Thoracic aorta (tissue), 2 donors: ENCODE measurements around the gene SLC18A2. TPM values are rescaled to one million over a fixed set of nuclear protein-coding genes. Genes with fewer than 3 reads are reported as not detected.

Experiments
- ATAC-seq: fragments of 150-250 bp; one replicate; pipeline ENCODE4 v1.8.0; 2017; ENCODE audit warnings: low read depth; ENCODE audit not compliant: insufficient number of reproducible peaks, low FRiP score
- DNase-seq: peaks from one replicate; pipeline ENCODE4 v3.0.0-alpha.2; 2020; ENCODE audit warnings: low spot score
- H3K27ac ChIP-seq, 2 donors: fragments of 200-600 bp; sonication (generic); 1 replicate in 1 of 2; 2 replicates in 1 of 2; pipeline ENCODE4 v1.5.1; 2016; ENCODE audit warnings: mild to moderate bottlenecking in 2 of 2, moderate library complexity in 2 of 2
- H3K27me3 ChIP-seq: fragments of 200-600 bp; sonication (generic); replicated peaks from 2 replicates; pipeline ENCODE4 v1.6.0; 2016; ENCODE audit warnings: mild to moderate bottlenecking; ENCODE audit not compliant: insufficient read depth
- H3K36me3 ChIP-seq: fragments of 200-600 bp; sonication (generic); one replicate; pipeline ENCODE4 v1.5.1; 2016
- H3K4me1 ChIP-seq, 2 donors: fragments of 200-600 bp; sonication (generic); 1 replicate in 1 of 2; 2 replicates in 1 of 2; pipeline versions ENCODE4 v1.5.1 to v1.6.0; 2016; ENCODE audit warnings: low read depth in 2 of 2, mild to moderate bottlenecking in 1 of 2; ENCODE audit not compliant: control insufficient read depth in 1 of 2
- H3K4me3 ChIP-seq: fragments of 200-600 bp; sonication (generic); 2 replicates; pipeline ENCODE4 v1.5.1; 2016; ENCODE audit warnings: mild to moderate bottlenecking
- H3K9me3 ChIP-seq: fragments of 200-600 bp; sonication (generic); 2 replicates; pipeline ENCODE4 v1.5.1; 2016
- CTCF ChIP-seq: fragments of 200-600 bp; sonication (generic); IDR thresholded peaks from one replicate; pipeline ENCODE4 v1.5.1; 2019; ENCODE audit warnings: antibody characterized with exemption
- total RNA-seq, 2 donors: library from RNA; depleted of rRNA; stranded (reverse); fragments of >200 nt; gene quantifications; one replicate each; pipeline versions ENCODE4 v1.1.0 to v1.2.3, GENCODE V29; 2016

The SLC18A2 gene
- total RNA-seq, 2 donors from 2014 or later = 0.35 to 1.8 TPM

GRCh38 chr10:117254338-117254737 is 13.4 kb downstream of the SLC18A2 start:
- TF ChIP-seq CTCF = no peak
- Histone ChIP-seq H3K27ac (no peak overlapping the region), H3K9me3 (no peaks in the 10 kb centered on the region), H3K36me3 (no peaks in the 10 kb centered on the region), H3K4me1 (no peaks in the 10 kb centered on the region), H3K4me3 (no peak overlapping the region), H3K27me3 (no peaks in the 10 kb centered on the region)
- ATAC-seq (no peak), DNase-seq (no peak)

GRCh38 chr10:117254774-117255735 is 14.1 kb downstream of the SLC18A2 start:
- H3K27me3 ChIP-seq = no peaks in the 10 kb centered on the region
- ATAC-seq (no peak), DNase-seq (no peak)
- no peaks in the 10 kb centered on the region for H3K4me1 ChIP-seq
- no peak for TF ChIP-seq CTCF
- H3K36me3 ChIP-seq = no peaks in the 10 kb centered on the region
- no peaks in the 10 kb centered on the region for H3K9me3 ChIP-seq
- H3K4me3 ChIP-seq = no peak overlapping the region
- H3K27ac ChIP-seq = no peak overlapping the region

- no peak for TF ChIP-seq CTCF
- Histone ChIP-seq H3K9me3 (no peaks in the 10 kb centered on the region), H3K27ac (no peak overlapping the region), H3K27me3 (no peaks in the 10 kb centered on the region), H3K4me3 (no peak overlapping the region), H3K36me3 (no peaks in the 10 kb centered on the region), H3K4me1 (no peaks in the 10 kb centered on the region)
- DNase-seq (no peak), ATAC-seq (no peak)
These were observed 15.0 kb downstream of the SLC18A2 start for GRCh38 chr10:117255835-117256460.

- TF ChIP-seq CTCF = no peak
- ATAC-seq (no peak), DNase-seq (no peak)
- H3K36me3 ChIP-seq = no peaks in the 10 kb centered on the region
- no peaks in the 10 kb centered on the region for H3K4me1 ChIP-seq
- H3K4me3 ChIP-seq = no peak overlapping the region
- H3K27me3 ChIP-seq = no peaks in the 10 kb centered on the region
- H3K9me3 ChIP-seq = no peaks in the 10 kb centered on the region
- no peak overlapping the region for H3K27ac ChIP-seq
These were observed 16.0 kb downstream of the SLC18A2 start for GRCh38 chr10:117256910-117257309.

- no peak overlapping the region for H3K27ac ChIP-seq
- no peaks in the 10 kb centered on the region for H3K36me3 ChIP-seq
- H3K27me3 ChIP-seq = no peaks in the 10 kb centered on the region
- no peaks in the 10 kb centered on the region for H3K4me1 ChIP-seq
- ATAC-seq (no peak), DNase-seq (no peak)
- TF ChIP-seq CTCF = no peak
- H3K9me3 ChIP-seq = no peaks in the 10 kb centered on the region
- no peak overlapping the region for H3K4me3 ChIP-seq
These were observed 16.8 kb downstream of the SLC18A2 start for GRCh38 chr10:117257721-117258120.
